ENCODE results near the gene PRSS1. TPM values are rescaled to one million over a fixed set of nuclear protein-coding genes. Genes with fewer than 3 reads are reported as not detected.

The PRSS1 gene
- total and polyA plus RNA-seq, 2 donors (not counting 3 experiments of a cell fraction or from before 2014, with no cell fraction given): not detected

- FAIRE-seq (no peak), DNase-seq (ENCODE audit: low read depth, low spot score) (no peak)
- Histone ChIP-seq H3K79me2 (ENCODE audit: control insufficient read depth, insufficient read depth, low read length) (no peaks in the 10 kb centered on the region), H3K9me1 (replicated peaks; ENCODE audit: control insufficient read depth, extremely low read depth, insufficient read depth, low read length) (no peaks in the 10 kb centered on the region), H3K27me3 (ENCODE audit: control insufficient read depth in 2 of 2, insufficient read depth in 2 of 2, low read length in 2 of 2) (peaks cover 8 to 20% of the 10 kb centered on the region in 2 experiments), H3K36me3 (ENCODE audit: control insufficient read depth in 2 of 2, extremely low read depth in 1 of 2, insufficient read depth in 2 of 2, low read length in 2 of 2) (no peaks in the 10 kb centered on the region), H3K27ac (ENCODE audit: insufficient read depth, low read depth, low read length) (no peak overlapping the region), H4K20me1 (replicated peaks; ENCODE audit: control insufficient read depth, extremely low read depth, insufficient read depth, low read length) (no peaks in the 10 kb centered on the region), H3K4me2 (ENCODE audit: insufficient read depth, low read length) (no peak overlapping the region), H3K9me3 (replicated peaks; ENCODE audit: control insufficient read depth, insufficient read depth, low read length) (no peaks in the 10 kb centered on the region), H3K4me1 (ENCODE audit: control insufficient read depth, extremely low read depth, insufficient read depth, low read length) (no peaks in the 10 kb centered on the region), H3K9ac (replicated peaks; ENCODE audit: extremely low read depth, insufficient read depth, low read length) (no peak overlapping the region), H2AFZ (ENCODE audit: low read depth, low read length) (no peak overlapping the region), H3K4me3 (replicated peaks in 1 of 3; ENCODE audit: insufficient read depth in 1 of 3, low read depth in 1 of 3, low read length in 3 of 3) (no peak overlapping the region)
- intact Hi-C loops (cut with micrococcal nuclease) (no loop called here), dilution Hi-C loops (cut with MboI; ENCODE audit: extremely low pct_ligation_motif_present, low sequenced_read_pairs) (no loop called here)
- ChIA-PET POLR2A (no interaction called here), CTCF (interaction anchor here (1.0 to 2.4 kb wide), 5 partner anchors 19 to 237 kb away, joined by 3 to 15 read pairs (median 3); no protein-coding TSS in a partner anchor)
- no peak for TF ChIP-seq JUN (IDR thresholded peaks at IDR 0.05; ENCODE audit: borderline replicate concordance, insufficient read depth, insufficient read length, low read depth)
- no peak for TF ChIP-seq GATA2 (IDR thresholded peaks at IDR 0.05; ENCODE audit: insufficient read depth, insufficient read length, low read depth, low read length)
- TF ChIP-seq POLR2AphosphoS5 (IDR thresholded peaks at IDR 0.05; ENCODE audit: insufficient read depth, low read depth, low read length): no peak
- no peak for TF ChIP-seq FOS (IDR thresholded peaks at IDR 0.05; ENCODE audit: borderline replicate concordance, insufficient read depth, low read length)
- no peak for TF ChIP-seq MAX (IDR thresholded peaks at IDR 0.05; ENCODE audit: insufficient read depth, insufficient read length)
- no peak for TF ChIP-seq POLR2A (IDR thresholded peaks at IDR 0.05; ENCODE audit: low read depth, low read length)
- no peak for TF ChIP-seq MYC (IDR thresholded peaks at IDR 0.05; ENCODE audit: low read depth, low read length)
- no TSS peak for BruUV-seq (replicated peaks)
These were observed 16.0 kb upstream of the PRSS1 start for GRCh38 chr7:142733271-142733670.

- ChIA-PET CTCF (interaction anchor here (1.0 to 5.0 kb wide), 2 partner anchors 27 to 43 kb away, joined by 4 to 29 read pairs; no protein-coding TSS in a partner anchor), POLR2A (no interaction called here)
- H3K27ac ChIP-seq (ENCODE audit: insufficient read depth, low read depth, low read length): no peak overlapping the region
- no peak overlapping the region for H3K4me2 ChIP-seq (ENCODE audit: insufficient read depth, low read length)
- FAIRE-seq: no peak
- peaks cover 6 to 12% of the 10 kb centered on the region in 2 experiments for H3K27me3 ChIP-seq (ENCODE audit: control insufficient read depth in 2 of 2, insufficient read depth in 2 of 2, low read length in 2 of 2)
- DNase-seq (ENCODE audit: low read depth, low spot score): no peak
- no peaks in the 10 kb centered on the region for H4K20me1 ChIP-seq (replicated peaks; ENCODE audit: control insufficient read depth, extremely low read depth, insufficient read depth, low read length)
- no peak overlapping the region for H2AFZ ChIP-seq (ENCODE audit: low read depth, low read length)
- BruUV-seq (replicated peaks): no TSS peak
- no peaks in the 10 kb centered on the region for H3K9me1 ChIP-seq (replicated peaks; ENCODE audit: control insufficient read depth, extremely low read depth, insufficient read depth, low read length)
- H3K4me3 ChIP-seq (replicated peaks in 1 of 3; ENCODE audit: insufficient read depth in 1 of 3, low read depth in 1 of 3, low read length in 3 of 3): no peak overlapping the region
- no peaks in the 10 kb centered on the region for H3K9me3 ChIP-seq (replicated peaks; ENCODE audit: control insufficient read depth, insufficient read depth, low read length)
- no peak for TF ChIP-seq FOS (IDR thresholded peaks at IDR 0.05; ENCODE audit: borderline replicate concordance, insufficient read depth, low read length)
- no peak for TF ChIP-seq MYC (IDR thresholded peaks at IDR 0.05; ENCODE audit: low read depth, low read length)
- TF ChIP-seq EZH2 (IDR thresholded peaks at IDR 0.05; ENCODE audit: borderline replicate concordance, low read depth, low read length, severe bottlenecking): no peak
- TF ChIP-seq CTCF (IDR thresholded peaks at IDR 0.05; ENCODE audit: extremely low read depth in 1 of 2, insufficient read depth in 1 of 2, low read depth in 1 of 2, low read length in 2 of 2): no peak
- TF ChIP-seq JUN (IDR thresholded peaks at IDR 0.05; ENCODE audit: borderline replicate concordance, insufficient read depth, insufficient read length, low read depth): no peak
- no peak for TF ChIP-seq POLR2A (IDR thresholded peaks at IDR 0.05; ENCODE audit: low read depth, low read length)
- TF ChIP-seq GATA2 (IDR thresholded peaks at IDR 0.05; ENCODE audit: insufficient read depth, insufficient read length, low read depth, low read length): no peak
- TF ChIP-seq MAX (IDR thresholded peaks at IDR 0.05; ENCODE audit: insufficient read depth, insufficient read length): no peak
- TF ChIP-seq POLR2AphosphoS5 (IDR thresholded peaks at IDR 0.05; ENCODE audit: insufficient read depth, low read depth, low read length): no peak
- no peaks in the 10 kb centered on the region for H3K4me1 ChIP-seq (ENCODE audit: control insufficient read depth, extremely low read depth, insufficient read depth, low read length)
- dilution Hi-C loops (cut with MboI; ENCODE audit: extremely low pct_ligation_motif_present, low sequenced_read_pairs) (no loop called here), intact Hi-C loops (cut with micrococcal nuclease) (loop anchor here (1.0 kb wide), 1 partner anchor 43 kb away; no protein-coding TSS in a partner anchor)
- H3K36me3 ChIP-seq (ENCODE audit: control insufficient read depth in 2 of 2, extremely low read depth in 1 of 2, insufficient read depth in 2 of 2, low read length in 2 of 2): no peaks in the 10 kb centered on the region
- H3K9ac ChIP-seq (replicated peaks; ENCODE audit: extremely low read depth, insufficient read depth, low read length): no peak overlapping the region
- H3K79me2 ChIP-seq (ENCODE audit: control insufficient read depth, insufficient read depth, low read length): no peaks in the 10 kb centered on the region
These were observed 9.3 kb upstream of the PRSS1 start for GRCh38 chr7:142739923-142740492.

All from endothelial cell of umbilical vein (primary cell).